Natural killer cell (primary cell): ENCODE results near the gene RAB11FIP3. TPM values are rescaled to one million over a fixed set of nuclear protein-coding genes. Genes with fewer than 3 reads are reported as not detected.

Source experiments
- ATAC-seq, 3 donors: fragments of 150-1000 bp in 2 of 3; fragments of 200-7000 bp in 1 of 3; cut with Tn5 transposase; 1 replicate in 1 of 3; 2 replicates in 2 of 3; pipeline ENCODE4 v1.10.0; 2021; ENCODE audit warnings: mild to moderate bottlenecking in 2 of 3, moderate library complexity in 2 of 3
- DNase-seq, 2 donors: peaks; one replicate each; pipeline versions ENCODE4 v3.0.0 to v3.0.0-alpha.2; 2013 to 2021; ENCODE audit warnings: mixed read lengths in 1 of 2
- H3K27ac ChIP-seq: one replicate; pipeline ENCODE4 v1.5.1; 2013; ENCODE audit warnings: mild to moderate bottlenecking, low read length
- H3K27me3 ChIP-seq: one replicate; pipeline ENCODE4 v1.6.1; 2013; ENCODE audit warnings: low read length; ENCODE audit not compliant: control insufficient read depth, insufficient read depth
- H3K36me3 ChIP-seq: one replicate; pipeline ENCODE4 v1.6.1; 2013; ENCODE audit warnings: low read length; ENCODE audit not compliant: control insufficient read depth, insufficient read depth
- H3K4me1 ChIP-seq: one replicate; pipeline ENCODE4 v1.6.1; 2013; ENCODE audit warnings: low read length; ENCODE audit not compliant: control insufficient read depth, insufficient read depth
- H3K4me3 ChIP-seq: one replicate; pipeline ENCODE4 v1.5.1; 2013; ENCODE audit warnings: low read length
- H3K9me3 ChIP-seq: one replicate; pipeline ENCODE4 v1.6.1; 2013; ENCODE audit warnings: low read length; ENCODE audit not compliant: control insufficient read depth, insufficient read depth
- H3K27ac Mint-ChIP-seq, 2 donors: one replicate each; pipeline ENCODE4 v1.8.0; 2022; ENCODE audit warnings: mild to moderate bottlenecking in 2 of 2, mixed read lengths in 2 of 2, moderate library complexity in 1 of 2
- H3K27me3 Mint-ChIP-seq, 2 donors: one replicate each; pipeline ENCODE4 v1.8.0; 2022; ENCODE audit warnings: low read depth in 2 of 2, mixed read lengths in 2 of 2
- H3K36me3 Mint-ChIP-seq: one replicate; pipeline ENCODE4 v1.8.0; 2022; ENCODE audit warnings: mixed read lengths
- H3K4me1 Mint-ChIP-seq, 2 donors: one replicate each; pipeline ENCODE4 v1.8.0; 2022; ENCODE audit warnings: mixed read lengths in 2 of 2
- H3K4me3 Mint-ChIP-seq: one replicate; pipeline ENCODE4 v1.8.0; 2022; ENCODE audit warnings: mild to moderate bottlenecking, moderate library complexity, mixed read lengths
- H3K9me3 Mint-ChIP-seq, 2 donors: one replicate each; pipeline ENCODE4 v1.8.0; 2022; ENCODE audit warnings: mixed read lengths in 2 of 2
- WGBS: methylation state at CpG from one replicate; pipeline ENCODE4 v1.1.7; 2013; ENCODE audit warnings: missing lambda C conversion rate; ENCODE audit not compliant: insufficient coverage; 5-methylcytosine and 5-hydroxymethylcytosine counted together
- intact Hi-C: fragments of 100-400 bp; cut with micrococcal nuclease; formaldehyde crosslinking; loops from one replicate; pipeline ENCODE4 v1.14.2; 2022
- total RNA-seq, 4 donors: library from RNA; stranded (reverse); fragments of 120-200 nt in 1 of 4; gene quantifications; one replicate each; pipeline versions ENCODE4 v1.2.3 to v1.2.4, GENCODE V29; 2013 to 2022
- TF ChIP-seq, protein P1 (sequence below): fragments of 200-600 bp; IDR thresholded peaks from one replicate; pipeline ENCODE4 v1.8.0; 2022; ENCODE audit warnings: antibody characterized with exemption

The RAB11FIP3 gene
- total RNA-seq, 3 donors from 2014 or later (not counting 1 experiment from before 2014, with no cell fraction given): 51.0 to 61.2 (median 55.3) TPM

- peaks cover 3% of the 10 kb centered on the region for H3K36me3 ChIP-seq
- H3K27ac Mint-ChIP-seq: no peak overlapping the region
- peaks cover 21 to 34% of the 10 kb centered on the region in 2 donors for H3K4me1 Mint-ChIP-seq
- no peaks in the 10 kb centered on the region for H3K27me3 ChIP-seq
- H3K4me1 ChIP-seq: peaks cover 14% of the 10 kb centered on the region
- TF ChIP-seq, protein P1, sequence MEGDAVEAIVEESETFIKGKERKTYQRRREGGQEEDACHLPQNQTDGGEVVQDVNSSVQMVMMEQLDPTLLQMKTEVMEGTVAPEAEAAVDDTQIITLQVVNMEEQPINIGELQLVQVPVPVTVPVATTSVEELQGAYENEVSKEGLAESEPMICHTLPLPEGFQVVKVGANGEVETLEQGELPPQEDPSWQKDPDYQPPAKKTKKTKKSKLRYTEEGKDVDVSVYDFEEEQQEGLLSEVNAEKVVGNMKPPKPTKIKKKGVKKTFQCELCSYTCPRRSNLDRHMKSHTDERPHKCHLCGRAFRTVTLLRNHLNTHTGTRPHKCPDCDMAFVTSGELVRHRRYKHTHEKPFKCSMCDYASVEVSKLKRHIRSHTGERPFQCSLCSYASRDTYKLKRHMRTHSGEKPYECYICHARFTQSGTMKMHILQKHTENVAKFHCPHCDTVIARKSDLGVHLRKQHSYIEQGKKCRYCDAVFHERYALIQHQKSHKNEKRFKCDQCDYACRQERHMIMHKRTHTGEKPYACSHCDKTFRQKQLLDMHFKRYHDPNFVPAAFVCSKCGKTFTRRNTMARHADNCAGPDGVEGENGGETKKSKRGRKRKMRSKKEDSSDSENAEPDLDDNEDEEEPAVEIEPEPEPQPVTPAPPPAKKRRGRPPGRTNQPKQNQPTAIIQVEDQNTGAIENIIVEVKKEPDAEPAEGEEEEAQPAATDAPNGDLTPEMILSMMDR: no peak
- H3K4me3 ChIP-seq: no peak overlapping the region
- H3K9me3 Mint-ChIP-seq: no peaks in the 10 kb centered on the region
- H3K36me3 Mint-ChIP-seq: no peaks in the 10 kb centered on the region
- H3K9me3 ChIP-seq: no peaks in the 10 kb centered on the region
- H3K4me3 Mint-ChIP-seq: no peak overlapping the region
- H3K27ac ChIP-seq: no peak overlapping the region
- no peak for DNase-seq
- WGBS: 97% methylated on average over 7 of the region's 7 CpGs
- intact Hi-C loops: no loop called here
- ATAC-seq: no peak
- H3K27me3 Mint-ChIP-seq: no peaks in the 10 kb centered on the region
These were observed 5.5 kb downstream of the RAB11FIP3 start for GRCh38 chr16:430904-431303.

DNA sequence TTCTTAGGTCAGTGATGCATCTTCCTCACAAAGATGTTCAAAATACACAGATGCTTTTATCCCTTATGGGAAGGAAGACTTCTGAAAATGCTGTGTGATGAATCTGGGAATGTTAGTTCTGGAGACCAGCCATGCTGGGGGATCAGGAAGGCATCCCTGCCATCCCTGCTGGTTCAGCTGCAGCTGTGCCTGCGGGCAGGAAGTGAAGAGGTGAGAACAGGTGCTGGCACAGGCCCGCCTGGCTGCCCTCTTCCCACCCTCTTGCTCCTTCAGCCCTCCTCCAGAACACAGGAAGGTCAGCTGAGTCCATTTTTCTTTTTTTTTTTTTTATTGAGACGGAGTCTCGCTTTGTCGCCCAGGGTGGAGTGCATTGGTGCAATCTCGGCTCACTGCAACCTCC lies 15.2 kb downstream of the RAB11FIP3 start:
- TF ChIP-seq, protein P1: no peak
- Mint-ChIP-seq H3K27me3 (no peaks in the 10 kb centered on the region), H3K27ac (no peak overlapping the region), H3K36me3 (no peaks in the 10 kb centered on the region), H3K4me1 (peaks cover 4 to 7% of the 10 kb centered on the region in 2 donors), H3K4me3 (no peak overlapping the region), H3K9me3 (no peaks in the 10 kb centered on the region)
- intact Hi-C loops: no loop called here
- no peaks in the 10 kb centered on the region for H3K36me3 ChIP-seq
- H3K4me3 ChIP-seq: no peak overlapping the region
- no peak overlapping the region for H3K27ac ChIP-seq
- no peak for ATAC-seq
- no peaks in the 10 kb centered on the region for H3K27me3 ChIP-seq
- 94% methylated on average over 6 of the region's 6 CpGs for WGBS
- no peaks in the 10 kb centered on the region for H3K9me3 ChIP-seq
- no peaks in the 10 kb centered on the region for H3K4me1 ChIP-seq
- no peak for DNase-seq

GRCh38 chr16:441447-441846 lies 16.0 kb downstream of the RAB11FIP3 start:
- H3K4me1 ChIP-seq: no peaks in the 10 kb centered on the region
- WGBS: 98% methylated on average over 6 of the region's 6 CpGs
- Mint-ChIP-seq H3K36me3 (no peaks in the 10 kb centered on the region), H3K4me1 (peaks cover 4 to 7% of the 10 kb centered on the region in 2 donors), H3K4me3 (no peak overlapping the region), H3K27ac (no peak overlapping the region), H3K27me3 (no peaks in the 10 kb centered on the region), H3K9me3 (no peaks in the 10 kb centered on the region)
- DNase-seq: no peak
- H3K36me3 ChIP-seq: no peaks in the 10 kb centered on the region
- no peak for ATAC-seq
- intact Hi-C loops: no loop called here
- H3K4me3 ChIP-seq: no peak overlapping the region
- no peak overlapping the region for H3K27ac ChIP-seq
- TF ChIP-seq, protein P1: no peak
- H3K9me3 ChIP-seq: no peaks in the 10 kb centered on the region
- no peaks in the 10 kb centered on the region for H3K27me3 ChIP-seq

DNA sequence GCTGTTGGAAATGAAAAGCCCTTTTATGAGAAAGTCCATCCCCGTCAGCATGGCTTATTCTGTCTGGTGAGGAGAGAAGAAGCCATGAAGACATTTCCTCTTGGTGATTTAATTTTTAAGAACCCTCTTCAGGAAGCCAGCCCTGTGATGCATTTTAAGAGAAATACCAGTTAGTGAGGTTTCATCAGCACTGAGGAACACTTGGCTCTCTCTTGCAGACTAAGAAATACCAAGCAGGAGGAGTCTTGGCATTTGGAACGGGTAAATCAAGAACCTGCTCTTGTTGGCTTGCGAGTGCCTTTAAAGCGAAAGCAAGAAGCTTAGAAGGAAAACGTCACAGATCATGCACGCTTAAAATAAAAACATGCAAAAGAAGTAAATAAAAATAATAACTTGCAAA lies 17.5 kb downstream of the RAB11FIP3 start:
- Mint-ChIP-seq H3K36me3 (no peaks in the 10 kb centered on the region), H3K27ac (no peak overlapping the region), H3K4me3 (no peak overlapping the region), H3K4me1 (peaks cover 4 to 7% of the 10 kb centered on the region in 2 donors), H3K9me3 (no peaks in the 10 kb centered on the region), H3K27me3 (no peaks in the 10 kb centered on the region)
- no peaks in the 10 kb centered on the region for H3K9me3 ChIP-seq
- no peaks in the 10 kb centered on the region for H3K36me3 ChIP-seq
- H3K4me3 ChIP-seq: no peak overlapping the region
- no peaks in the 10 kb centered on the region for H3K4me1 ChIP-seq
- no peak for DNase-seq
- 92% methylated on average over 4 of the region's 6 CpGs for WGBS
- no peaks in the 10 kb centered on the region for H3K27me3 ChIP-seq
- intact Hi-C loops: no loop called here
- TF ChIP-seq, protein P1: no peak
- ATAC-seq: no peak
- no peak overlapping the region for H3K27ac ChIP-seq
